LNCAP (cell line): ENCODE measurements around the gene TTN.
A peak's percentile ranks its signal among the peaks of the same experiment; 100 is the strongest.

Experiments used
- CTCF ChIP-seq: fragments of 450-650 bp; IDR thresholded peaks from 2 replicates; pipeline ENCODE4 v1.5.1; 2017; ENCODE audit warnings: mild to moderate bottlenecking

The TTN gene

DNA sequence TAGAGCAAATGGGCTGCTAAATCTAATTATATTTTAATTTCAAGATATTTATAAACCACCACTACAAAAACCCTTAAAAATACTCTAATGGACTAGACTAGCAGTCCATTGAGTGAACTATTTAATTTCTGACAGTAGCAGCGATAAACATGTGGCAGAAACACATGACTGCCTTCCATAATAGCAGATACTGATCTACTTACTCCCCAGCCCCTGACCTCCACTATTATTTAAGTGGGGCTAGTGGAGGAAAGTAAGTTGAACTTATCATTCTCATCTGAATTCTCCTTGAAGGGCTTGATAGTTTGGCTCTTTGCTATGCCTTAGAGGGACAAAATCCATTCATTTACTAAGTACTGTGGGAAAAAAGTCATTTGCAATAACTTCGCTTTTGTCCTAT, 90.8 kb downstream of the TTN start:
- TF ChIP-seq CTCF = no peak

DNA sequence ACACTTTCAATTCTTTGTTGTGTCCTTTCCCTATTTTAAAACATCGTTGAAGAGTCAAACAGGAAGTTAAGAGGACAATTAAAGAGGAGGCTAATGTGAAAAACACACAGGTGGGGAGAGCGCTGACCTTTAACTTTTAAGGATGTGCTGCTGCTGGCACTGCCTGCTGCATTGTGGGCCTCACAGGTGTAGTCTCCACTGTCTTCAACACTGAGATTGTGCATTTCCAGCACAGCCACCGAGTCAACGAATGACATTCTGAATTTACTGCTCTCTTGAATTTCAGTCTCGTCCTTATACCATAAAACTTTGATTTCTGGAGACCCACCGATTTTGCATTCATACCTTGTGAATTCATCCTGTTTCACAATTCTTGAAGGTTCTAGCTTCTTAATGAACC, 91.9 kb downstream of the TTN start:
- TF ChIP-seq CTCF = no peak

DNA sequence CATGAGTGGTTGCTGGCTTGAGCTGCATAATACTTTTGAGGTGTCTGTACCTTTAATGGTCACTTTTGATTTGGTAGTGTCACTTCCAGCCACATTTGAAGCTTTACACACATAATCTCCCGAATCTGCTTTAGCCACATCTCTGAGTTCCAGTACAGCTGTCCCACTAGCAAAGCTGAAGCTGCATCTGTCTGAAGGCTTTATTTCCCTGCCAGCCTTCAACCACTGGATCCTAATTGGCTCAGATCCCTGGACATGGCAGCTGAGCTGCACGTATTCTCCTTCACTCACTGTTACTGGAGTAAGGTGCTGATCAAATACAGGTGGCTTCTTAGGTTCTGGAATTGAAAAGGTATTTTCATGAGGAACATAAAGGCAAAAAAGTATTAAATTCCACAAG, 99.7 kb downstream of the TTN start:
- no peak for TF ChIP-seq CTCF

DNA sequence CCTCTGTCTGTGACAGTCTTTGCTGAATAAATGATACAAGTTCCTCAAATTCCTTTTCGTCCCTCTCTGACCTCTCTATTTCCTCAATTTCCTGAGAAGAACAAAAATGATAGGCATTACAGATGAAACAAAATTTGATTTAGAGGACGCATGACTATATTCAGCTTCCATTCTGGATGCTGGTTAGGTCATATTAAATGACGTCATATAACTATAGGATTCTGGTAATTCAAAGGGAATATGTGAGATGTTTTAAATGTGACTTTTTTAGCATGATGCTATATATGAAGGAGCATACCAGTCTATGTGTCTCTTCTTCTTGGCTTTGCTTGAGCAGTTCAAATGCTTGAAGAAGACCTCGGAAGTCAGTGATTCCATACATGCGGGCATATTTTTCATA, 102.3 kb downstream of the TTN start:
- TF ChIP-seq CTCF = no peak

DNA sequence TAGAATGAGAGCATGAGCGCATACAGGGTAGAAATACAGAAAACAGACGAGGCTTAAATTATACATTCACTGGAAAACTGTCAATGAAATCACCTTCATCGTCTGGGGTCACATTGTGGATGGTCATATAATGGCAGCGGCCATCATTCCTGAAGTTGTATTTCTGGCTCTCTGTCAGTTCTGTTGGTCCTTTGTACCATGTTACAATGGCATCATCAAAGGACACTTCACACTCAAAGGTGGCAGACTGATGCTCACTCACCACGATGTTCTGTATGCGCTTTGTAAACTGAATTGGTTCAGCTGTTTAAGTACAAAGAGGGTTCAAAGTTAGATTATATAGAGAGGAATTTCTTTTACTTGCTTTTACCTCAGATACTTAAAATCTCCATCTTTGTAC, 104.9 kb downstream of the TTN start:
- TF ChIP-seq CTCF = no peak

- peak; percentile 74 for TF ChIP-seq CTCF
Measured at GRCh38 chr2:178700922-178701342, 106.3 kb downstream of the TTN start.

GRCh38 chr2:178700136-178700535, 107.1 kb downstream of the TTN start:
- no peak for TF ChIP-seq CTCF

DNA sequence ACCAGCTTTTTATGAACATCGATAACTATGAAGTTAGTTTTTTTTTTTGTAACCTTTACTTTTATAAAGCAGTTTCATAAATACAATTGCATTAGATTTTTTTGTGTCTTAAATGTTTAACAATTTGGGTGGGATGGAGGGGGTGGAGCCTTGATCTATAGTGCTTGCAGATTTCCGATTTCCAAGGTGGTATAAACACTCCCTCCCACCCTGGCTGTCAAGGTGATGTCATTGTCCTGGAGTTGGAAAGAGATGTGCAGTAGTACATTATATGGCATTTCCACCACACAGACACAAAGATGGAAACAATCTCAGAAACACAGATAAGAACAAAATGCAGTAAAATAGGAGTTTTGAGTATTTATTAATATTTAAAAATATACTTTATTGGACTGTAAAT, 114.4 kb downstream of the TTN start:
- no peak for TF ChIP-seq CTCF
